ENCODE results near the gene KIF23.
"Not testable (repeated sequence)": the region's sequence is repeated elsewhere in the genome, so short reads cannot be mapped to it uniquely, and the experiment has no call there.

The KIF23 gene

DNA sequence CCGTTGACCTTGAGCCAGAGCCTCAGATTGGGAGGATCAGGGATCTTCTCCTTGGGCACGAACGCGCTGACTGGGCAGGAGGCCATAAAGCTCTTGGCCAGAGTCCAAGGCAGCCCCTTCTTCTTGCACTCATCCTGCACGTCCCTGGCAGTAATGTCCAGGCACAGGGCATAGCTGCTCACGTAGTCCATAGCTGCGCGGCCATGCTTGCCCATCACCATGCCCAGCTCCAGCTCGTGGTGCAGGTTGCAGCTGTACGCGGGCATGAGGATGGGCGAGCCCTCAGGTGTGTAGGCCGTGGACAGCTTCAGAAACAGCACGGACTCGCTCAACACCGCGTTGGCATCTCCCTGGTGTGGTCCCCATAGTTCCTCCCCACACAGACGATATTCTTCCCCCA lies 20.5 kb downstream of the KIF23 start:
- no peak for DNase-seq (ENCODE audit: low read depth in 2 of 2)

DNA sequence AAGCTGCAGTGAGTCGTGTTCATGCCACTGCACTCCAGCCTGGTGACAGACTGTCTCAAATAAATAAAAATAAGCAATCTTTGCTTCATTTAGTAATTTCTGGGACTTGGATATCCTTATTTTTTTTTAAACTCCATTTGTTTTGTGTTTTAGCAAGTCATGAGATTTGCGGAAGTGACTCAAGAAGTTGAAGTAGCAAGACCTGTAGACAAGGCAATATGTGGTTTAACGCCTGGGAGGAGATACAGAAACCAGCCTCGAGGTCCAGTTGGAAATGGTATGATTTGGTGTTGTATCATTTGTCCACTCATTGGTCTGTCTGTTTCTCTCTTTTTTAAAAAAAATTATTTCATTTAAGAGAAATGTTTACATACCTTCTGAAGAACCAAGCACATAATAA lies 21.8 kb downstream of the KIF23 start:
- DNase-seq (ENCODE audit: low read depth in 2 of 2): no peak

DNA sequence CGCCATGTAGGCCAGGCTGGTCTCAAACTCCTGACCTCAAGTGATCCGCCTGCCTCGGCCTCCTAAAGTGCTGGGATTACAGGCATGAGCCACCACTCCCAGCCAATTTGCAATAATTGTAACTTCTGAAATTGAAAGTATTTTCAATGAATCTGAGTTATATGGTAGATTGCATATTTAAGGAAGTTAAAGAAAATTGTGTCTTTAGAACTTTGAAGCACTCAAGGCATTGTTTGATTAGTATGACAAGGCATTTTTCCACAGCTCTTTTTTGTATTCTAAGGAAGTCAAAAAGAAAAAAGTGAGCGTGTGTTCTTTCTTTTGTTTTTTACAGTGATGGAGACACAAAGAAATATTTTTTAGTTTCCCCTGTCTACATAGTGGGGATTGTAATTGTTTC lies 22.8 kb downstream of the KIF23 start:
- no peak for DNase-seq (ENCODE audit: low read depth in 2 of 2)

DNA sequence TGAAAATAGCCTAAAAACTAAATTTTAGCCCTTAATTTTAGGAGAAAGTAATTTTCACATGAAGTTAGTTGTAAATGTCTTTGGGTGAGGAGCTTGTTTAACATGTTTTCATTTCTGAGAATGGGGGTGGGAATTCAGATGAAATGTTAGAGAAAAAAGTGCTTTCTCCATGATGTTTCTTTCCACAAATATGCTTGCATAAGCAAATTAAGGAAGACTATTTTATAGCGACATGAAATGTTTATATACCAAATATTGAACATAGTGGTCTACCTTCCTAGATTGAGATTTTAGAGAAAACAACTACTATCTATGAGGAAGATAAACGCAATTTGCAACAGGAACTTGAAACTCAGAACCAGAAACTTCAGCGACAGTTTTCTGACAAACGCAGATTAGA lies 25.5 kb downstream of the KIF23 start:
- DNase-seq (ENCODE audit: low read depth in 2 of 2): no peak

DNA sequence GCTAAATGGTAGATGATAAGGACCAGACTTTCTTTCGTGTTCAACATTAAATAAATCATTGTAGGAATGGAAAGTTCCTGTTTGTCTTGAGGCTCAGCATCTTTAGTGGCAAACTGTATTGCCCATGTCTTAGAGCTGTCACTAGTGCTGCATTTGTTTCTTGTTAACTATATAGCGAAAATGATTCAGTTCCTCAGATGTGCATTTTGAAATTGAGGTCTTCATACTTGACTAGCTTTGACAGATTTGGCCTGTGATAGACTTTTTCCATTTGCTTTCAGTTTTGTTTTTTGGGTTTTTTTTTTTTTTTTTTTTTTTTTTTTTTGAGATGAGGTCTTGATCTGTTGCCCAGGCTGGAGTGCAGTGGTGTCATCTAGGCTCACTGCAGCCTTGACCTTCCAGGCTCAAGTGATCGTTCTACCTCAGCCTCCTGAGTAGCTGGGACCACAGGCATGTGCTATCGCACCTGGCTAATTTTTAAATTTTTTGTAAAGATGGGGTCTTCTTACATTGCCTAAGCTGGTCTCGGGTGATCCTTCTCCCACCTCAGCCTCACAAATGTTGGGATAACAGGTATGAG lies 29.0 kb downstream of the KIF23 start:
- DNase-seq (ENCODE audit: low read depth in 2 of 2): no peak

DNA sequence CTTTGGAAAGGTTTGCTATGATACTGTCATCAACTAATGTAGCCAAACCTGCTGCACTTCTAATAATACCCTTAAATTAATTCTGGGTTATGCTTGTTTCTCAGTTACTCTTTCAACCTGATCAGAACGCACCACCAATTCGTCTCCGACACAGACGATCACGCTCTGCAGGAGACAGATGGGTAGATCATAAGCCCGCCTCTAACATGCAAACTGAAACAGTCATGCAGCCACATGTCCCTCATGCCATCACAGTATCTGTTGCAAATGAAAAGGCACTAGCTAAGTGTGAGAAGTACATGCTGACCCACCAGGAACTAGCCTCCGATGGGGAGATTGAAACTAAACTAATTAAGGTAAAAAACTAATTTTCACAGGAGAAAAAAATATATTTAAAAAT lies 30.5 kb downstream of the KIF23 start:
- DNase-seq (ENCODE audit: low read depth in 2 of 2): no peak

DNA sequence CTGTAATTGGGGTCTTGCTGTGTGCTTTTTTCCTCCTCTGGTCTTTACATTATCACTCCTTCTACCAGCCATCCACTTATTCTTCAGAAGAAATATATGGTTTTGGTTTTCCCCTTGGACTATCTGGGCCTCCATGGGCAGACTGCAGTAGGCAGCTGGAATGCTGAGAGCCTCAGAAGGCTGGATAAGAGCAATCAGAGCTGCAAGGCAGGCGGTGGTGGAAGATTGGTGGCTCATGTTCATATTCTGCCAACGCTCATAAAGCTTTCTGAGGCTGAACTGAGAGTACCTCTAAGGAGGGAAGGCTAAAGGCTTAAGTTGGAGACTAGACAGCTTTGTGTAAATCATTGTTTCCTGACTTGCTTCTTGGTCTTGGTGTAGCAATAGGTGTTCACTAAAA lies 32.8 kb downstream of the KIF23 start:
- no peak for DNase-seq (ENCODE audit: low read depth in 2 of 2)

DNA sequence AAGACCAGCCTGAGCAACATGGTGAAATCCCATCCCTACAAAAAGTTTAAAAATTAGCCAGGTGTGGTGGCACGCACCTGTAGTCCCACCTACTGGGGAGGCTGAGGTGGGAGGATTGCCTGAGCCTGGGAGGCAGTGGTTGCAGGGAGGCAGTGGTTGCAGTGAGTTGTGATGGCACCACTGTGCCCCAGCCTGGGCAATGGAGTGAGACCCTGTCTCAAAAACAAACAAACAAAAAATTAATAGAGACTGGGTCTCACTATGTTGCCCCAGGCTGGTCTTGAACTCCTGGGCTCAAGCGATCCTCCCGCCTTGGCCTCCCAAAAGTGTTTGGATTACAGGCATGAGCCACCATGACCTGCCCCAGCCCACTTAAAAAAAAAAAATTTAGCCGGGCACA lies 36.1 kb downstream of the KIF23 start:
- not testable (repeated sequence) for DNase-seq (ENCODE audit: low read depth in 2 of 2)

DNA sequence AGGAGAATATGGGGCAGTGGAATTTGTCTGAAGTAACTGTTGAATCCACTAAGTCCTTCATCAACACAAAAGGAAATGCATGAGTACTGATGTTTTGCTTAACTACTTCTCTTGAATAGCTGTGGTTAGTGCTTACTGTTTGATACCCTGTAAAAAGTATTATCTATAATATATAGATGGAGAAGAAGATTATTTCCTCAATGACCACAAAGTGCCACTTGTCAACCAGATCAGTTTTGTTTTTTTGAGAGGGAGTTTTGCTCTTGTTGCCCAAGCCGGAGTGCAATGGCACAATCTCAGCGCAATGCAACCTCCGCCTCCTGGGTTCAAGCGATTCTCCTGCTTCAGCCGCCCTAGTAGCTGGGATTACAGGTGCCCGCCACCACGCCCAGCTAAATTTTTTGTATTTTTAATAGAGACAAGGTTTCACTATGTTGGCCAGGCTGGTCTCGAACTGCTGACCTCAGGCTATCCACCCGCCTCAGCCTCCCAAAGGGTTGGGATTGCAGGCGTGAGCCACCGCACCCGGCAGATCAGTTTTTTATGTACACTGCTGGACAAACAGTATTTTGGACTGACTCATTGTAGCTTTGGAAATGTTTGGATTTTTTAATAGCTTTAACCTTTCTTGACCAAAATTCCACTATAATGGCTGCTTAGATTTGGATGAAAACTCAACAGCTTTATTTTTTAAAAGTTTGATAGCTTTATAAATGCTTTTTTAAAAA lies 37.0 kb downstream of the KIF23 start:
- no peak for DNase-seq (ENCODE audit: low read depth in 2 of 2)

DNA sequence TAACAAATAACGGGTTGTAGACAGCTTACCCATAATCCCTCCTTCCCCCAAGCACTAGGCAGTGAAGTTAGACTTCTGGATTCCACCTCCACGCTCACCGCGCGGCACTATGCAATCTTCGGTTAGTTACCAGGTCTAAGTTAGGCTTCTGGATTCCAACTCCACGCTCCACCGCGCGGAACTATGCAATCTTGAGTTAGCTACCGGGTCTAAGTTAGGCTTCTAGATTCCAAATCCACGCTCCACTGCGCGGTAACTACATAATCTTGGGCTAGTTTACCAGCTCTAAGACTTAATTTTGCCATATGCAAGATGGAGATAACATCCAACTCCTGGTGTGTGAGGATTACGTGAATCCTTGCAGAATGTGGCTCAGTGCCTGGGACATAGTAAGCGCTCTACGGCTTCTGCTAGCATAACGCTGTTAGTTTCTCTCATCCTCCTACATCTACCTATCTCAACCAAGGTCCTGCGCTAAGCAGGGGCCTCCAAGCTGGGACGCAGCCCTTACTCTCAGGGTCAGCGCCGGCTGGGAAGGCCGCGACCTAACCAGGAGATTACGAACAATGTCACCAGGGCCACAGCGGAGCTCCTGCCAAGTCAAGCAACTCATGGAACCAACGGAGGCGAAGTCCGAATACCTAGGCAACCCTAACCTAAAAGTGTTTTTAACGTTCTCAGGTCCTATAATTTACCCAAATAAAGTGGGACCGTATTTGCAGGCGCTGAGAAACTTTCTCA lies 38.0 kb downstream of the KIF23 start:
- no peak for DNase-seq (ENCODE audit: low read depth in 2 of 2)

DNA sequence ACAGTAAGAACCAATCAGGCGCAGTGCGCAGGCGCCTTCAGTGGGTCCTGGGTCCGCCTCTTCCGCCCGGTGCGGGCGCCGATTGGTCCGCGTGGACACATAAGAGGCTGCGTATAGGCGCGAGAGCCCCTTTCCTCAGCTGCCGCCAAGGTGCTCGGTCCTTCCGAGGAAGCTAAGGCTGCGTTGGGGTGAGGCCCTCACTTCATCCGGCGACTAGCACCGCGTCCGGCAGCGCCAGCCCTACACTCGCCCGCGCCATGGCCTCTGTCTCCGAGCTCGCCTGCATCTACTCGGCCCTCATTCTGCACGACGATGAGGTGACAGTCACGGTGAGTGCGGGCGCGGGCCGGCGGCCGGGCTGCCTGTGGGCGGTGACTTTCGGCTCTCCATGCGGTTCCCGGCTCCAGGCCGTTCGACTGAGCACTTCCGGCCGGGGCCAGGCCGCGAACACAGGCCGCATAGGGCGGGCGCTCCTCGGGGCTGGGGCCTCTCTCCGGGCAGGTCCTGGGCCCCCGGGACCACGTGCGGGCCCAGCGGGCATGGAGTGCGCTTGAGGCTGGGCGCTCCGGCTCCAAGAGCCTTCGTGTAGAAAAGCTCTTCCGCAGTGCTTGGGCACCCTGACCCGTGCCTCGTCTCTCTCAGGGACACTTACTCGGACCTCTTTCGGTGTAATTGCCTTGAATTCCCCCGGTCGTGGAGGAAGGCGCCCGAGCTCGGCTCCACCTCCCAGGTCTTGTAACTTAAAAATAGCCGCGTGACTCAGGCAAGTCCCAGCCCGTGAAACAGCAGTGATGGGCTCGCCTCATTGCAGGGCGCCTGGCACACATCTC lies 38.8 kb downstream of the KIF23 start, which contains the start of gene RPLP1:
TSS of gene RPLP1 (plus strand) at position 127 of the 830 bp plus-strand sequence. CDS start at position 258, 131 bp downstream.
- peak; percentile 87 to 90 for DNase-seq (ENCODE audit: low read depth in 2 of 2)

DNA sequence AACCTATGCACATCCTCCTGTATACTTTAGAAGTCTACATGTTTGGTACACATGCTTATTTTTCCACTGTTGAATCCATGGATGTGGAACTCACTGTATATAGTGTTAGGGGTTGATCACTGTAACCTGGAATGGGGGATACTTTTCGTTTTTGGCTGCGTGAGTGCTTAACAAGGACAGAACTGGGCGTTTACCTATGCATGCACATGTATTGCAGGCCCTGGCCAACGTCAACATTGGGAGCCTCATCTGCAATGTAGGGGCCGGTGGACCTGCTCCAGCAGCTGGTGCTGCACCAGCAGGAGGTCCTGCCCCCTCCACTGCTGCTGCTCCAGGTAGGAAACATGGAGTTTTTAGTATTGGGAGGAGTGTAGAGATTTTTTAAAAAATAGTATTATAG lies 40.8 kb downstream of the KIF23 start:
- no peak for DNase-seq (ENCODE audit: low read depth in 2 of 2)

DNA sequence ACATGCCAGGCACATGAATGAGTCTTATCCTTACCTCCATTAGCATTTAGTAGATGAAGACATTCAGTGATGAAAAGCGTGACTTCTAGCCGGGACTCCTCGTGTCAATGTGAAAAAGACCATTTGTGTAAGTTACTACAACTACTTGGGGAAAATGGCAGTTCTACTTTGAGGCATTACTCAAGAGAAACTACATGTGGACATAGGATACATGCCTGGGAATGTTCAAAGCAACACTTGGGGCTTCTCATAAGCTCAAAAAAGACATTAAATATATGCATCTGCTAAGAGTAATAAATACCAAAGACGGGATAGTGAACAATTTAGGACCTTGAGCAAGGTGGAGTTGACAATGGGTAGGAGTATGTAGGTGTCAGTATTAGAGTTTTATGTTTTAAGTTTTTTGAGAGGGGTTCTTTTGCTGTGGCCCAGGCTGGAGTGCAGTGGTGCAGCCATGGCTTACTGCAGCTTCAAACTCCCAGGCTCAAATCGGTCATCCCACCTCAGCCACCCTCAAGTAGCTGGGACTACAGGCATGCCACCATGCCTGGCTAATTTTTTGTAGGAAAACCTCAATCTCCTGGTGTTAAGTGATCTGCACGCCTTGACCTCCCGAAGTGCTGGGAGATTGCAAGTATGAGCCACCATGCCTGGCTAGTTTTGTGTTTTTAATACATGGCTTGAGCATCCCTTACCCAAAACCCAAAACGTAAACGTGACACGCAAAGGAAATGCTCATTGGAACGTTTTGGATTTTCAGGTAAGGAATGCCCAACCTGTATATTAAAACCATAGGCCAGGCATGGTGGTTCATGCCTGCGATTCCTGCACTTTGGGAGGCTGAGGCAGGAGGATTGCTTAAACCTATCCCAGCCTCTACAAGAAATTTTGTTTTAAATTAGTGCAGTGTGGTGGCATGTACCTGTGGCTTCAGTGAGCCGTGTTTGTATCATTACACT lies 42.3 kb downstream of the KIF23 start:
- no peak for DNase-seq (ENCODE audit: low read depth in 2 of 2)

DNA sequence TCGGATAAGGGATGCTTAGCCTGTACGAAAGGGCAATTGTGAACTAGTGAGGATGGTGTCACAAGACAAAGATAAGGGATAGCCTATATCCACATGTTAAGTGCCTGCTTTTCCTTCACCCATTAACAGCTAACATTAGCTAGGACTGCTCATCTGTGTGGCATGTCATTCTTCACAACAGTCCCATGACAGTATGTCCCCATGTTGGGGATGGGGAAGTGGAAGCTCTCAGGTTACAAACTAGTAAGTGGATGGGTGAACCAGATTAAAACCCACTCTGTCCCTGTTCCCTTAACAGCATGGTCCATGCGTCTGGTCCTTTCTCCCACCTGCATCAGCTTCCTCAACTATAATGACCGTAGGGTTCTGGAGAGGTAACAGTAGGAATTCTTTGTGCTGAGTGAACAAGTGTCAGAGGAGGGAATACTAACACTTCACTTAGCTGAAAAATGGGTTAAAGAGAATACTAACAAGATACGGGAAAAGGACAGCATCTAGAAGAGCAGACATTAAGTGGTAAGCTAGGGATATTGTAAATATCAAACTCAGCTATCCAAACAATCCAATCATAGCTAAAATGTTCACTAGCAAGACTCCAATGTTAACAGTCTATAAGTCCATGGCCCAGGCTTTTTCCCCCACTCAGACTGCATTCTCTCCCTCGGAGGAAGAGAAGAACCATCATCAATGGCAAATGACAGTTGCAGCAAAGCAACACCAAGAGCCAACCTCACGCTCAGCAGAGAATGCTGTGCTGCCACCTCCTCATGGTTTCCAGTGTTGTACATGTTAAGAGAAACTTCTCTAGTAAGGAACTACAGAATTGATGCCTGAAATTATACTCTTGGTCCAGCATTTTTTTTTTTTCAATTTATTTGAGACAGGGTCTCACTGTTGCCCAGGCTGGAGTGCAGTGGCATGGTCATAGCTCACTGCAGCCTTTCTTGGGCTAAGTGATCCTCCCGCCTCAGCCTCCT lies 43.4 kb downstream of the KIF23 start:
- no peak for DNase-seq (ENCODE audit: low read depth in 2 of 2)

DNA sequence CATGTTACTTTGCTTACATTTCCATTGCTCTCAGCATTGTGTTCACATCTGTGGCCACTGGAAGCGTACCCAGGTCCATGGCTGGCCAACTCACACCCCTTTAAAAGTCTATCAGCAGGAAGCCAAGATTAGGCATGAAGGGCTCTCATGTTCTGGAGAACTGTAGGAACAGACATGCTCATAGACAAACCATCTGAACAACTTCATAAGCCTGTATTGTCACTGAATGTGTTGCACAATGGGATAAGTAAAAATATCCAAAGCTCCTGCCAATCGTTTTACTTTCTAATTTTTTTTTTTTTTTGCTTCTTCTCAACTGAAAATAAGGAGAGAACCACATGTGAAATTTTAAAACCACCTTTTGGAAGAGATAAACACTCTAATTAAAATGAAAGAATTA lies 44.9 kb downstream of the KIF23 start:
- DNase-seq (ENCODE audit: low read depth in 2 of 2): no peak

DNA sequence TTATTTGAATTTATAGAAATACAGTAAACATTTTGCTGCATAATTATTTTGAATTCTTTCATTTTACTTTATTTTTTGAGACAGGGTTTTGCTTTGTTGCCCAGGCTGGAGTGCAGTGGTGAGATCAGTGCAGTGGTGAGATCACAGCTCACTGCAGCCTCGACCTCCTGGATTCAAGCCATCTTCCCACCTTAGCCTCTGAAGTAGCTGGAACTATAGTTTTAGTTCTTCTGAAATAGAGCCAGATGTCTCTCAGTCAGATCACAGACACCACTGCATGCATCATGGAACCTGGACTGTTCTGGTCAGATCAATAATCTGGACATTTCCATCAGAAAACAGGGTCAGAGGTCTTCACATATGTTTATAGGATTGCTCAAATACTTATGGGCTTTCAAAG lies 46.3 kb downstream of the KIF23 start:
- DNase-seq (ENCODE audit: low read depth in 2 of 2): no peak

DNA sequence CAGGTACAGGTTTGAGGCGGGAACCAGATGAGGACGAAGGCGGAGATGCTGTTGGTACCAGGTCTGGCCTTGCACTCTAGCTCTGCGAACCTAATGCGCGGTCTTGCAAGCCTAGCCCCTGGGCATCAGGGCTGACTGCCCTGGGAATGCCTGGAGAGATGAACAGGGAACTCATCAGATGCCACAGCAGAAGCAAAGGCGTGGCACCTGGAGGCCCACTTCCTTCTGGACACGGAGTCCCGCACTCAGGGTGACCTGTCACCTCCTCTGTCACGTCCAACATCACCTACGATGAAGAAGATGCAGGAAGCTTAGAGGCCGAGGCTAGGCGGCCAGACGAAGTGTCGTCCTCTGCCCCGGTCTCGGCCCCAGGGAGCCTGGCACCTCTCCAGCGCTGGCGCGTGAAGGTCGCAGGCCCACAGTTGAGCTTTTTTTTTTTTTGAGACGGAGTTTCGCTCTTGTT lies 47.9 kb downstream of the KIF23 start:
- no peak for DNase-seq (ENCODE audit: low read depth in 2 of 2)

DNA sequence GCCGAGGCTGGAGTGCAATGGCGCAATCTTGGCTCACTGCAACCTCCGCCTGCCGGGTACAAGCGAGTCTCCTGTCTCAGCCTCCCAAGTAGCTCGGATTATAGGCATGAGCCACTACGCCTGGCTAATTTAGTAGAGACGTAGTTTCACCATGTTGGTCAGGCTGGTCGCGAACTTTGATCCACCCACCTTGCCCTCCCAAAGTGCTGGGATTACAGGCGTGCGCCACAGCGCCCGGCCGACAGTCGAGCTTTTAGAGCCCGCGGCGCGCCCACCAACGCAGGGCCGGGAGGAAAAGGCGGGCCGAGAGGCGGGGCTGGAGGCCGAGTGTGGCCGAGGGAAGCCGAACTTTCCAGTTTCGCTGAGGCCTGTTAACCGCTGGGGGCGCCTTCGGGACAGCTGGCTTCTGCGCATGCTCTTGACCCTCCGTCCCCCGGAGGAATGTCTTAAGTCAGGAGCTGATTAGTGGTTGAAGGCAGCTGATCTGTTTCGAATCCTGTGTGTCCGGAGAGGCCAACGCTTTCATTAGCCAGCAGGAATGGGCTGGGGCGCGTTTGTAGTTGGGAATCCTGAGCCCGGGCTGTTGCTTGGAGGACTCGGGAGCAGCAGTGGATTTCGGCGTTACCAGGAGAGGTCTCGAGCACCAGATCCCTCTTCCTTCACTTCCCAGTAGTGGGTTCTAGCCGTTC lies 48.5 kb downstream of the KIF23 start:
- DNase-seq (ENCODE audit: low read depth in 2 of 2): peak; percentile 89

DNA sequence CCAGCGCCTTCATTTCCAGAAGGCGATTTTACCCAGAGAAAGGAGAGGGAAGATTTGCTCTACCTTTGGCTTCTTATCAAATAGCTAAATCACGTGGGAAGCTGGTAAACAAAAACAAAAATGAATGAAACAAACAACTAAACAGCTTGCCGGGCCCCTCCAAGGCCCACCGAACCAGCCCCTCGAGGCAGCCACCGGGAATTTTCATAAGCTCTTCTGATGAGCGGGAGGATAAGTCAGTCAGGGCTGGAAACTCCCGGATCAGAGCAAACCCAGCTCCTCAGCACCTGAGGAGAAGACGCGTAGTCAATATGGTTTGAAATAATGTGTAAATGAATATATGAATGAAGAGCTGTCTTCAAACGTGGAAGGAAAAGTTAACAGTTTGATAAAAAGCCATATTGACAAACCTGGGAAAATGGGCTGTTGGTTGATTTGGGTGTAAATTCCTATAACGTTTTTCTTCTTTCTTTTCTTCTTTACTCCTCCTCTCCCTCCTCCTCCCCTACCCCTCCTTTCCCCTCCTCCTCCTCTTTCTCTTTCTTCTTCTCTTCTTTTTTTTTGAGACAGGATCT lies 49.1 kb downstream of the KIF23 start:
- no peak for DNase-seq (ENCODE audit: low read depth in 2 of 2)
